Epithelial cell of proximal tubule (primary cell): ENCODE data around the gene RALGPS1. TPM values are rescaled to one million over a fixed set of nuclear protein-coding genes. Genes with fewer than 3 reads are reported as not detected.

Source experiments
- DNase-seq: peaks from one replicate; pipeline ENCODE4 v3.0.0-alpha.2; 2011; ENCODE audit warnings: low read depth
- H3K4me3 ChIP-seq: 2 replicates; pipeline ENCODE4 v1.5.1; 2011; ENCODE audit warnings: low read depth, mild to moderate bottlenecking, low read length
- total RNA-seq: library from RNA; depleted of rRNA; stranded (reverse); fragments of >200 nt; gene quantifications from 2 replicates; pipeline ENCODE4 v1.2.3, GENCODE V29; 2015
- TF ChIP-seq, protein P1 (sequence below): conservative IDR thresholded peaks from 2 replicates; pipeline ENCODE4 v1.5.1; 2012; ENCODE audit warnings: low read depth, mild to moderate bottlenecking, low read length

Gene RALGPS1
- total RNA-seq, 1 donor from 2014 or later: 4.0 TPM

DNA sequence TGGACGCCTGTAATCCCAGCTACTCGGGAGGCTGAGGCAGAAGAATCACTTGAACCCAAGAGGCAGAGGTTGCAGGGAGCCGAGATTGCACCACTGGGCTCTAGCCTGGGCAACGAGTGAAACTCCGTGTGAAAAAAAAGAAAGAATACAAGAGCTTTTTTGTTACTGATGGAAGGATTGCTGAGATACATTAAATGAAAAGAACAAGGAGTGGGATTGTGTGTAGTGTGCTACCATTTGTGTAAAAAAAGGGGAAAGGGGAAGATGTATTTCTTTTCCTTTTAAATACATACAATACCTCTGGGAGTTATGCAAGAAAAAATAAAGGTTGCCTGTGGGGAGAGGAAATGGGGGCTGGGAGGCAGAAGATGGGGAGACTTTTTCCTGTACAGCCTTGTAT is 335.3 kb downstream of the RALGPS1 start:
- no peak overlapping the region for H3K4me3 ChIP-seq
- TF ChIP-seq, protein P1, sequence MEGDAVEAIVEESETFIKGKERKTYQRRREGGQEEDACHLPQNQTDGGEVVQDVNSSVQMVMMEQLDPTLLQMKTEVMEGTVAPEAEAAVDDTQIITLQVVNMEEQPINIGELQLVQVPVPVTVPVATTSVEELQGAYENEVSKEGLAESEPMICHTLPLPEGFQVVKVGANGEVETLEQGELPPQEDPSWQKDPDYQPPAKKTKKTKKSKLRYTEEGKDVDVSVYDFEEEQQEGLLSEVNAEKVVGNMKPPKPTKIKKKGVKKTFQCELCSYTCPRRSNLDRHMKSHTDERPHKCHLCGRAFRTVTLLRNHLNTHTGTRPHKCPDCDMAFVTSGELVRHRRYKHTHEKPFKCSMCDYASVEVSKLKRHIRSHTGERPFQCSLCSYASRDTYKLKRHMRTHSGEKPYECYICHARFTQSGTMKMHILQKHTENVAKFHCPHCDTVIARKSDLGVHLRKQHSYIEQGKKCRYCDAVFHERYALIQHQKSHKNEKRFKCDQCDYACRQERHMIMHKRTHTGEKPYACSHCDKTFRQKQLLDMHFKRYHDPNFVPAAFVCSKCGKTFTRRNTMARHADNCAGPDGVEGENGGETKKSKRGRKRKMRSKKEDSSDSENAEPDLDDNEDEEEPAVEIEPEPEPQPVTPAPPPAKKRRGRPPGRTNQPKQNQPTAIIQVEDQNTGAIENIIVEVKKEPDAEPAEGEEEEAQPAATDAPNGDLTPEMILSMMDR: no peak
- DNase-seq: no peak

DNA sequence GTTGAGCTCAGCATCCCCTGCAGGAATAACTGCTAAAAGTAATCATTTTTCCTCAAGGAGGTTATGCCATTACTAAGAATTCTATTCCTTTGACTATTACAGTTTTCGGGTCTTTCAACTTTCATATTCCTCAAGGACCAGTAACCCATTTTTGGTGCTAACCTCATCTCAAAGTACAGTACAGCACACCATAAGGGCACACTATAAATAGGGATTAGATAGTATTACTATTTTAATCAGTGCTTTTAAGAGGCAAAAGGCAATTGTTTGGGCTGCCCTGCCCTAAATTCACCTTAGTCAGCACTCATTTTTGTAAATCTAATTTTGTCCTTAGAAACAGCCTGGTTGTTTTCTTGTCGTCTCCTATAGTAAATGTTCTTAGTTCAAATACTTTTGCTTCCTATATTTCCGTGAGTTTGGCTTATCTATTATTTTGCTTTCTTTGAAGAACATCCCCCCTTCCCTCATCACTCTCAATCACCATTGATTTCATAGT is 336.4 kb downstream of the RALGPS1 start:
- no peak for DNase-seq
- TF ChIP-seq, protein P1: no peak
- H3K4me3 ChIP-seq: no peak overlapping the region

DNA sequence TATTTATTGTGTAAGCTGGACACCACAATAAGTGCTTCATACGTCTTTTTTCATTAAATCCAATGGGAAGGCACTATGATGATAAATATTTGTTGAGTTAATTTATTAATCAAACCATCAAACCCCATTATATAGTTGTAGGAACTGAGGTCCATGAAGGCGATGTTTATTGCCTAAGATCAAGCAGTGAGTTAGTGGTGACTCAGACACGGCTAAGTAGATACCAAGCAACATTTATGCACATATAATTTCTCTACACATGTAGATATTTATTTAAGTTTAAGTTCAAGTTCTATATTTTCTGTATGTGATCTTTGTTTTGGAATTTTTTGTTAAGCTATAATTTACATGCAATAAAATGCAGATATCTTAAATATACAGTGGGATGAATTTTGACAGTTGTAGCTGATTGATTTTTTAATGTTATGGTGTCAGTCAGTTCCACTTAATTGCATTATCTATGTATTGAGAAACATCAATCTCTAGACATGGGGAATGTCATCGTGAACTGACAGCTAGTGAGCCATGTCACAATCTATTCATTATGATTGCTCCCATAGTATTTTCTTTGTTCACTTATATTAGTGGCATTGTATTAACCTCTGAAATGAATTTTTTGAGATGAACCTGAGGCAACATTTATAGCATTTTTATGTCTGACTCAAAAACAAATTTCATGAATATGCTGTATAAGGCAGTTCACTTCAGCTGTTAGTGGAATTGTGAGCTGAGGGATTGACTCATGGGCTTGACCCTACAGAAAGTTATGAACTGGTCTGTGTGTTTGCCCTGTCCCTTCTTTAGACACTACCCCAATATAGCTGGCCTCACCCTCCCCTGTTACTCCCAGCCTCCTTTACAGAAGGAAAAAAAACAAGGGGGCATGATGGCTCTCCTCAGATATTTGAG is 338.1 kb downstream of the RALGPS1 start:
- no peak overlapping the region for H3K4me3 ChIP-seq
- no peak for DNase-seq
- TF ChIP-seq, protein P1: no peak

DNA sequence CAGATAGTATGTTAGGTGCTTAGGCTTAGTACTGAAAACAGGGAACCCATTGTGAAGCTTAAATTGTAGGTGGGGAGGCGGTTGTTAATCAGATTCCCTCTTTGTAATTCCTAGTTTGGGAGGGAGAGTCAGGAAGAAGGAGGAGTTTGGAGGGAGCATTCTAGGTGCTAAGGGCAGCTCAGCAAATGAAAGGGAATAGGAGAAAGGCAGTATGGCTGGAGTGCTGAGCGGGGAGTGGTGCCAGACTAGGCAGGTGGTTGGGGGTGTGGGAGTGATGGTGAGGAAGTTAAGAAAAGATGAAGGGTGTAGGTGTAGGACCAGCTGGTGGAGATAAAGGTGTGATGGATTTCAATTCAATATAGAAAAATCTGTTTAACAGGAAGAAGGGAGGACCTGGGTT is 338.9 kb downstream of the RALGPS1 start:
- TF ChIP-seq, protein P1: no peak
- DNase-seq: no peak

DNA sequence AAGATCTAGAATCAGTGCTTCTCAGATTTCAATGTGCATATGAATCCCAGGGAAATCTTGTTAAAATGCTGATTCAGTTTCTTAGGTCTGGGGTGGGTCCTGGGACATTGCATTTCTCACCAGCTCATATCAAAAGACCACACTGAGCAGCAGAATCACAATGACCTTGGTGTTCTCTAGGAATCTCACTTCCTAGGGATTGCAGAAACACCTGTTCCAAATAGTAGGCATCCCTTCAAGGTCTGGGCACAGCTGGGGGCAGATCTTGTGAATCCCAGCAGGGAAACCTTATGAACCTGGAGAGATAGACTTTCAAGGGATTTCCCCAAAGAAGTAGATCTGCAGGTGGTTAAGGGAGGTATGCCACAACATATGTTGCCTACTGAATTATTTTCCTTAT is 341.1 kb downstream of the RALGPS1 start:
- no peak for DNase-seq
- TF ChIP-seq, protein P1: no peak

More for the DNA sequence above, 338.9 kb downstream of the RALGPS1 start:
- no peak overlapping the region for H3K4me3 ChIP-seq

DNA sequence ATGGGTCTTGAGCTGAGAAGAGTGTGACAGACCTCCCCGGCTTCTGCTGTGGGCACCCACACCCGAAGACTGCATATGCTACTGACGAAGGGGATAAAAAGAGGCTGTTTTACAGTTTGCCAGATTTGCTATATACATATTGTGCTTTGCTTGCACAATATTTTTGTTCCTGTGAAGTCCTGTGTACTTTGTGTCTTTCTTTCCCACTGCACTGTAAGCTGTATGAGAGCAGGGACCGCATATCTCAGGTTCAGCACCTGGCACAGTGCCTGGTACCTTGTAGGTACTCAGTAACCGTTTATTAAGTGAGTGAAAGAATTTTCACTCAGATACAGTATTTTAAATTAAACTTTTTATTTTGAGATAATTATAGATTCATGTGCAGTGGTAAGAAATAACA is 341.7 kb downstream of the RALGPS1 start:
- DNase-seq: no peak
- H3K4me3 ChIP-seq: no peak overlapping the region
- TF ChIP-seq, protein P1: no peak

More for the DNA sequence above, 341.1 kb downstream of the RALGPS1 start:
- H3K4me3 ChIP-seq: no peak overlapping the region
